SK-N-MC (cell line): ENCODE data around the gene RTN4R.

Experiments
- DNase-seq: peaks from one replicate; pipeline ENCODE4 v3.0.0-alpha.2; 2011; ENCODE audit warnings: low read depth, low spot score
- H3K27ac ChIP-seq: fragments of 200-600 bp; sonication (generic); 2 replicates; pipeline ENCODE4 v1.5.1; 2016; ENCODE audit warnings: mixed run types
- H3K36me3 ChIP-seq: fragments of 200-600 bp; sonication (generic); 2 replicates; pipeline ENCODE4 v1.6.1; 2017; ENCODE audit warnings: antibody characterized with exemption, low read length, mixed read lengths; ENCODE audit not compliant: insufficient read depth
- H3K4me3 ChIP-seq: fragments of 200-600 bp; sonication (generic); 2 replicates; pipeline ENCODE4 v1.5.1; 2016
- H3K9ac ChIP-seq: fragments of 200-600 bp; sonication (generic); 2 replicates; pipeline ENCODE4 v1.8.0; 2017; ENCODE audit warnings: mixed run types, mixed read lengths; ENCODE audit not compliant: insufficient read length
- H3K9me3 ChIP-seq: fragments of 200-600 bp; sonication (generic); 2 replicates; pipeline ENCODE4 v1.6.1; 2017; ENCODE audit warnings: low read depth, mild to moderate bottlenecking, antibody characterized with exemption, low read length, moderate library complexity, mixed read lengths
- EZH2 ChIP-seq: fragments of 200-600 bp; sonication (generic); IDR thresholded peaks from one replicate; pipeline ENCODE4 v1.6.1; 2017; ENCODE audit warnings: antibody characterized with exemption
- FOXP2 ChIP-seq: optimal IDR thresholded peaks from 2 replicates; pipeline ENCODE3; 2011; ENCODE audit warnings: mild to moderate bottlenecking, moderate library complexity; ENCODE audit not compliant: insufficient read depth; ENCODE audit errors: extremely low read length, control extremely low read depth
- POLR2AphosphoS5 ChIP-seq: IDR thresholded peaks from 2 replicates; pipeline ENCODE4 v1.6.1; 2012; ENCODE audit warnings: mild to moderate bottlenecking, low read depth, low read length, borderline replicate concordance

RTN4R gene

GRCh38 chr22:20241579-20242392 is 26.3 kb downstream of the RTN4R start:
- H3K27ac ChIP-seq = no peak overlapping the region
- TF ChIP-seq EZH2 (no peak), FOXP2 (no peak), POLR2AphosphoS5 (no peak)
- H3K9me3 ChIP-seq = no peaks in the 10 kb centered on the region
- no peak overlapping the region for H3K9ac ChIP-seq
- no peak overlapping the region for H3K4me3 ChIP-seq
- no peak for DNase-seq
- no peaks in the 10 kb centered on the region; the same call in 1 of the 2 replicates for H3K36me3 ChIP-seq

GRCh38 chr22:20240900-20241299 is 27.2 kb downstream of the RTN4R start:
- no peak for DNase-seq
- Histone ChIP-seq H3K9ac (no peak overlapping the region), H3K9me3 (no peaks in the 10 kb centered on the region), H3K27ac (no peak overlapping the region), H3K4me3 (no peak overlapping the region), H3K36me3 (no peaks in the 10 kb centered on the region; the same call in 1 of the 2 replicates)
- no peak for TF ChIP-seq FOXP2
- TF ChIP-seq EZH2 = no peak
- no peak for TF ChIP-seq POLR2AphosphoS5

GRCh38 chr22:20240447-20240764 is 27.7 kb downstream of the RTN4R start:
- Histone ChIP-seq H3K9ac (no peak overlapping the region), H3K27ac (peak overlapping the region; percentile 9; the same call in 1 of the 2 replicates), H3K4me3 (no peak overlapping the region), H3K9me3 (no peaks in the 10 kb centered on the region), H3K36me3 (no peaks in the 10 kb centered on the region; the same call in 1 of the 2 replicates)
- TF ChIP-seq EZH2 = no peak
- no peak for TF ChIP-seq POLR2AphosphoS5
- no peak for DNase-seq

GRCh38 chr22:20239676-20240446 is 28.3 kb downstream of the RTN4R start:
- no peak overlapping the region for H3K9ac ChIP-seq
- no peaks in the 10 kb centered on the region; the same call in 1 of the 2 replicates for H3K36me3 ChIP-seq
- TF ChIP-seq POLR2AphosphoS5 (no peak), FOXP2 (no peak), EZH2 (no peak)
- H3K27ac ChIP-seq = 0 out of 2 replicates have a peak overlapping the region, but pooled peaks have one; percentile 13
- no peak for DNase-seq
- H3K4me3 ChIP-seq = no peak overlapping the region
- no peaks in the 10 kb centered on the region for H3K9me3 ChIP-seq

- Histone ChIP-seq H3K9me3 (no peaks in the 10 kb centered on the region), H3K4me3 (no peak overlapping the region), H3K36me3 (no peaks in the 10 kb centered on the region; the same call in 1 of the 2 replicates), H3K9ac (no peak overlapping the region), H3K27ac (peak overlapping the region; percentile 78)
- no peak for TF ChIP-seq EZH2
- no peak for DNase-seq
Observed at GRCh38 chr22:20238901-20239675, 29.0 kb downstream of the RTN4R start.

- TF ChIP-seq POLR2AphosphoS5 (no peak), FOXP2 (no peak), EZH2 (no peak)
- Histone ChIP-seq H3K27ac (peak overlapping the region; percentile 78), H3K4me3 (peak overlapping the region; percentile 53; the same call in 1 of the 2 replicates), H3K9ac (no peak overlapping the region), H3K36me3 (no peaks in the 10 kb centered on the region; the same call in 1 of the 2 replicates), H3K9me3 (no peaks in the 10 kb centered on the region)
- no peak for DNase-seq
Observed at GRCh38 chr22:20238536-20238900, 29.6 kb downstream of the RTN4R start.

GRCh38 chr22:20237480-20238440 is 30.4 kb downstream of the RTN4R start:
- Histone ChIP-seq H3K4me3 (peak overlapping the region; percentile 53; the same call in 1 of the 2 replicates), H3K9ac (no peak overlapping the region), H3K36me3 (no peaks in the 10 kb centered on the region; the same call in 1 of the 2 replicates), H3K27ac (peak overlapping the region; percentile 78), H3K9me3 (no peaks in the 10 kb centered on the region)
- TF ChIP-seq FOXP2 (peak; percentile 50), EZH2 (no peak)
- DNase-seq = peak; percentile 30

GRCh38 chr22:20236052-20236717 is 31.9 kb downstream of the RTN4R start:
- Histone ChIP-seq H3K4me3 (no peak overlapping the region), H3K27ac (no peak overlapping the region), H3K36me3 (no peaks in the 10 kb centered on the region; the same call in 1 of the 2 replicates), H3K9me3 (no peaks in the 10 kb centered on the region), H3K9ac (no peak overlapping the region)
- no peak for DNase-seq
- TF ChIP-seq EZH2 (no peak), FOXP2 (no peak), POLR2AphosphoS5 (no peak)
